ENCODE data around the gene TTC34.

DNA sequence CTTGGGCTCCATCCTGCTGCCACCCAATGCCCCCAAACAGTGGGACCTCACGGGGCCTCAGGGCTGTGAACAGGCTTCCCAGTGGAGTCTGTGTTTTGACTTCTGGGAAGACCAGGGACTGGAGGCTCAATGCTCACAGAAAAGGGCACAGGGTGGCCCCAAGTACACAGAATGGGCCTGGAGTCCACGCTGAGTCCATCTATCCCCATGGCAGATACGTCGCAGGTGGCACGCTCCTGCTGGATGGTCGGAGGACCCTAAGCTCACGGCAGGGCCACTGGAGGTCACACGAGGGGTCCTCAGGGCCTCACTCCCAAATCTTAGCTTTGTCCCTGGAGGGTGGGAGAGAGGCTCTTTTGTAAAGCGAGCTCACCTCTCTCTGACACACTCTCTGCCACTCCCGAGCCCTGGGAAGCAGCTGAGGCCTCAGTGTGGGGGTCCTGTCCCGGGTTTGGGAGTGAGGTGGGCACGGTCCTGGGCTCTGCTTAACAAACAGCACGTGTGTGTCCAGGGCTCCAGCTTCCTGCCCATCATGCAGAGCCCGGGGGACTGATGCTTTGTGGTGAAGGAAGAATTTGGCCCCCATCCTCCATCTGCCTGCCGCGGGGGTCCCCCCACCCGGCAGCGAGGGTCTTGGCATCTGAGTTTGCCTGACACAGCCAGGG is 27.2 kb upstream of the TTC34 start:
- TF ChIP-seq EZH2phosphoT487 (IDR thresholded peaks at IDR 0.05; ENCODE audit: insufficient read depth, low read depth): no peak
- no peak for TF ChIP-seq EZH2 (IDR thresholded peaks at IDR 0.05; ENCODE audit: insufficient read depth, poor library complexity, severe bottlenecking)

Measured in GM23248 (cell line).